Fibroblast of lung (primary cell): ENCODE data around the gene NUP210L. TPM values are rescaled to one million over a fixed set of nuclear protein-coding genes. Genes with fewer than 3 reads are reported as not detected.
"Not testable (repeated sequence)": the region's sequence is repeated elsewhere in the genome, so short reads cannot be mapped to it uniquely, and the experiment has no call there.

ENCODE experiments used
- DNase-seq, 2 donors: peaks; one replicate each; pipeline versions ENCODE4 v3.0.0 to v3.0.0-alpha.2; 2010; ENCODE audit warnings: low read depth in 2 of 2
- H2AFZ ChIP-seq: 2 replicates; pipeline ENCODE4 v1.5.1; 2012; ENCODE audit warnings: low read length, control low read depth, inconsistent platforms
- H3K27ac ChIP-seq: 2 replicates; pipeline ENCODE4 v1.5.1; 2011; ENCODE audit warnings: low read length, control low read depth; ENCODE audit not compliant: insufficient read depth
- H3K27me3 ChIP-seq: 2 replicates; pipeline ENCODE4 v1.5.1; 2011; ENCODE audit warnings: mild to moderate bottlenecking, low read length; ENCODE audit not compliant: control insufficient read depth, insufficient read depth
- H3K36me3 ChIP-seq: 2 replicates; pipeline ENCODE4 v1.5.1; 2011; ENCODE audit warnings: low read length; ENCODE audit not compliant: control insufficient read depth, insufficient read depth
- H3K4me1 ChIP-seq: 2 replicates; pipeline ENCODE4 v1.5.1; 2011; ENCODE audit warnings: low read length; ENCODE audit not compliant: control insufficient read depth, insufficient read depth; ENCODE audit errors: extremely low read depth
- H3K4me2 ChIP-seq: 2 replicates; pipeline ENCODE4 v1.5.1; 2011; ENCODE audit warnings: low read length, control low read depth; ENCODE audit not compliant: insufficient read depth; ENCODE audit errors: extremely low read depth
- H3K4me3 ChIP-seq, 4 experiments: fragments of 200-600 bp in 1 of 4; sonication (generic) in 1 of 4; replicated peaks in 1 of 4; 2 replicates each; pipeline ENCODE4 v1.5.1; 2011 to 2016; ENCODE audit warnings: low read length in 4 of 4, low read depth in 3 of 4, mild to moderate bottlenecking in 3 of 4, control low read depth in 2 of 4, inconsistent platforms in 1 of 4, mixed read lengths in 1 of 4; ENCODE audit not compliant: insufficient read depth in 1 of 4; ENCODE audit errors: control extremely low read depth in 1 of 4
- H3K79me2 ChIP-seq: 2 replicates; pipeline ENCODE4 v1.5.1; 2012; ENCODE audit warnings: mild to moderate bottlenecking, low read length, inconsistent platforms; ENCODE audit not compliant: control insufficient read depth, insufficient read depth
- H3K9ac ChIP-seq: 2 replicates; pipeline ENCODE4 v1.5.1; 2011; ENCODE audit warnings: mild to moderate bottlenecking, low read length, control low read depth; ENCODE audit not compliant: insufficient read depth
- H3K9me3 ChIP-seq: 2 replicates; pipeline ENCODE4 v1.5.1; 2012; ENCODE audit warnings: low read depth, low read length; ENCODE audit not compliant: control insufficient read depth, insufficient read depth
- H4K20me1 ChIP-seq: 2 replicates; pipeline ENCODE4 v1.5.1; 2011; ENCODE audit warnings: low read length; ENCODE audit not compliant: control insufficient read depth, insufficient read depth; ENCODE audit errors: extremely low read depth
- CTCF ChIP-seq, 2 donors: IDR thresholded peaks in 1 of 2; conservative IDR thresholded peaks in 1 of 2; 1 replicate in 1 of 2; 2 replicates in 1 of 2; pipeline ENCODE4 v1.5.1; 2011 to 2012; ENCODE audit warnings: low read length in 2 of 2, control low read depth in 1 of 2, inconsistent platforms in 1 of 2, low read depth in 1 of 2, mild to moderate bottlenecking in 1 of 2
- EZH2 ChIP-seq: IDR thresholded peaks from 2 replicates; pipeline ENCODE4 v1.5.1; 2012; ENCODE audit warnings: low read length, control low read depth, mild to moderate bottlenecking; ENCODE audit errors: missing control alignments
- polyA plus RNA-seq, 2 donors: library from polyadenylated mRNA; depleted of rRNA in 1 of 2; stranded (reverse) in 1 of 2; unstranded in 1 of 2; fragments of >200 nt; gene quantifications; 2 replicates each; pipeline ENCODE4 v1.2.1, GENCODE V29; 2011 to 2012; ENCODE audit warnings: missing spikeins in 1 of 2
- total RNA-seq: library from RNA; depleted of rRNA; stranded (reverse); fragments of >200 nt; gene quantifications from 2 replicates; pipeline ENCODE4 v1.2.1, GENCODE V29; 2014

The NUP210L gene
- total and polyA plus RNA-seq, 2 donors (not counting 1 experiment from before 2014, with no cell fraction given) = 0.08 to 0.17 TPM

GRCh38 chr1:154151311-154151710 lies 3.6 kb downstream of the NUP210L start:
- H3K27ac ChIP-seq = no peak overlapping the region
- H4K20me1 ChIP-seq = no peaks in the 10 kb centered on the region
- no peak overlapping the region for H3K9ac ChIP-seq
- H3K79me2 ChIP-seq = no peaks in the 10 kb centered on the region
- no peak for TF ChIP-seq CTCF (conservative IDR thresholded peaks at IDR 0.05 in 1 of 2, IDR thresholded peaks at IDR 0.05 in 1 of 2; ENCODE audit: low read depth in 1 of 2, low read length in 2 of 2)
- no peak for TF ChIP-seq EZH2
- no peaks in the 10 kb centered on the region for H3K27me3 ChIP-seq
- H3K4me1 ChIP-seq = peaks cover 6% of the 10 kb centered on the region
- no peak overlapping the region for H2AFZ ChIP-seq
- H3K9me3 ChIP-seq = no peaks in the 10 kb centered on the region
- H3K36me3 ChIP-seq = peaks cover 5% of the 10 kb centered on the region
- peak in 1 of 2 donors; percentile 74 for DNase-seq
- H3K4me3 ChIP-seq = no peak overlapping the region
- no peak overlapping the region for H3K4me2 ChIP-seq

GRCh38 chr1:154148807-154149206 lies 6.1 kb downstream of the NUP210L start:
- no peak overlapping the region for H3K9ac ChIP-seq
- H3K27me3 ChIP-seq = no peaks in the 10 kb centered on the region
- no peaks in the 10 kb centered on the region for H3K36me3 ChIP-seq
- DNase-seq = peak in 1 of 2 donors; percentile 39
- H3K4me2 ChIP-seq = no peak overlapping the region
- H3K4me3 ChIP-seq = no peak overlapping the region
- H2AFZ ChIP-seq = no peak overlapping the region
- no peaks in the 10 kb centered on the region for H4K20me1 ChIP-seq
- H3K27ac ChIP-seq = no peak overlapping the region
- no peaks in the 10 kb centered on the region for H3K79me2 ChIP-seq
- H3K9me3 ChIP-seq = no peaks in the 10 kb centered on the region
- TF ChIP-seq EZH2 (no peak), CTCF (conservative IDR thresholded peaks at IDR 0.05 in 1 of 2, IDR thresholded peaks at IDR 0.05 in 1 of 2; ENCODE audit: low read depth in 1 of 2, low read length in 2 of 2) (no peak)
- peaks cover 3% of the 10 kb centered on the region for H3K4me1 ChIP-seq

GRCh38 chr1:154147505-154147904 lies 7.4 kb downstream of the NUP210L start:
- H4K20me1 ChIP-seq, H3K4me2 ChIP-seq, DNase-seq, H3K36me3 ChIP-seq, H3K79me2 ChIP-seq, H3K9me3 ChIP-seq, H3K27me3 ChIP-seq, H3K4me3 ChIP-seq, H3K9ac ChIP-seq, H3K4me1 ChIP-seq, H2AFZ ChIP-seq, H3K27ac ChIP-seq: not testable (repeated sequence)
